ENCODE measurements around the gene MAN1C1. TPM values are rescaled to one million over a fixed set of nuclear protein-coding genes. Genes with fewer than 3 reads are reported as not detected.
"Not testable (repeated sequence)": the region's sequence is repeated elsewhere in the genome, so short reads cannot be mapped to it uniquely, and the experiment has no call there.

MAN1C1 gene
- total RNA-seq, 1 donor from 2014 or later = 5.4 TPM

DNA sequence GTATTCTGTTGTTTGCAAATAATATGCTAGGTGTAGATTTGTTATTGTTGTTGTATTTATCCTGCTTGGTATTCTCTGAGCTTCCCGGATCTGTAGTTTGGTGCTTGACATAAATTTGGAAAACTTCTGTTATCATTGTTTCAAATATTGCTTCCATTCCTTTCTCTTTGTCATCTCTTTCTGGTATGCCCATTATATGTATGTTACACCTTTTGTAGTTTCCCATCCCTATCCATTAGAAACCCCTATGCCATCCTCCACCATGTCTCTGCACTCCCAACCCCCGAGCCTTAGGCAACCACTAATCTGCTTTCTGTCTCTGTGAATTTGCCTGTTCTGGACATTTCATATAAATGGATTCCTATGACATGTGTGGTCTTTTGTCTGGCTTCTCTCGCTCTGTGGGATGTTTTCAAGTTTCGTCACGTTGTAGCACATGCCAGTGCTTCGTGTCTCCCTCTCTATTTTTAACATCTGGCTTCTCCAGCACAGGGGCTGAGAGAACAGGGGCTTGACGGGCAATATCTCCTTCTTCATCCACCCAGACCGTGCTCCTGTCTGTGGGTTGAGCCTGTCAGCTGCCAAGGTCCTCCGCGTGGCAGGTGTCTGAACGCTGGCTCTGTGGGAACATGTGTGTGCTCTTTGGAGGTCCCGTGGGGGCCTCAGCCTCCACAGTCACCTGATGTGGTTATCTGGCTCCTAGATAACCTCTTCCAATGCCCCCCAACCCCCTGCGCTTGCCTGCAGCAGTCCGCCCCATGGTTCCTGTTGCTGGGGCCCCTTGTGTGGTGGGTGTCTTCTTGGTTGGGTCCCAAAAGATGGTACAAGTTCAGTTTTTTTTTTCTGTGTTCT lies 32.8 kb upstream of the MAN1C1 start:
- TF ChIP-seq, protein P1, sequence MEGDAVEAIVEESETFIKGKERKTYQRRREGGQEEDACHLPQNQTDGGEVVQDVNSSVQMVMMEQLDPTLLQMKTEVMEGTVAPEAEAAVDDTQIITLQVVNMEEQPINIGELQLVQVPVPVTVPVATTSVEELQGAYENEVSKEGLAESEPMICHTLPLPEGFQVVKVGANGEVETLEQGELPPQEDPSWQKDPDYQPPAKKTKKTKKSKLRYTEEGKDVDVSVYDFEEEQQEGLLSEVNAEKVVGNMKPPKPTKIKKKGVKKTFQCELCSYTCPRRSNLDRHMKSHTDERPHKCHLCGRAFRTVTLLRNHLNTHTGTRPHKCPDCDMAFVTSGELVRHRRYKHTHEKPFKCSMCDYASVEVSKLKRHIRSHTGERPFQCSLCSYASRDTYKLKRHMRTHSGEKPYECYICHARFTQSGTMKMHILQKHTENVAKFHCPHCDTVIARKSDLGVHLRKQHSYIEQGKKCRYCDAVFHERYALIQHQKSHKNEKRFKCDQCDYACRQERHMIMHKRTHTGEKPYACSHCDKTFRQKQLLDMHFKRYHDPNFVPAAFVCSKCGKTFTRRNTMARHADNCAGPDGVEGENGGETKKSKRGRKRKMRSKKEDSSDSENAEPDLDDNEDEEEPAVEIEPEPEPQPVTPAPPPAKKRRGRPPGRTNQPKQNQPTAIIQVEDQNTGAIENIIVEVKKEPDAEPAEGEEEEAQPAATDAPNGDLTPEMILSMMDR (IDR thresholded peaks at IDR 0.05; ENCODE audit: partially characterized antibody, unreplicated experiment) = no peak
- Mint-ChIP-seq H3K27me3 (ENCODE audit: unreplicated experiment) (peaks cover 6% of the 10 kb centered on the region), H3K9me3 (ENCODE audit: unreplicated experiment) (peaks cover 6% of the 10 kb centered on the region), H3K27ac (ENCODE audit: unreplicated experiment) (peak overlapping the region; percentile 21), H3K4me3 (ENCODE audit: unreplicated experiment) (no peak overlapping the region), H3K4me1 (ENCODE audit: low read depth, unreplicated experiment) (peaks cover 20% of the 10 kb centered on the region), H3K36me3 (ENCODE audit: unreplicated experiment) (peaks cover 6% of the 10 kb centered on the region)
- DNase-seq = no peak

DNA sequence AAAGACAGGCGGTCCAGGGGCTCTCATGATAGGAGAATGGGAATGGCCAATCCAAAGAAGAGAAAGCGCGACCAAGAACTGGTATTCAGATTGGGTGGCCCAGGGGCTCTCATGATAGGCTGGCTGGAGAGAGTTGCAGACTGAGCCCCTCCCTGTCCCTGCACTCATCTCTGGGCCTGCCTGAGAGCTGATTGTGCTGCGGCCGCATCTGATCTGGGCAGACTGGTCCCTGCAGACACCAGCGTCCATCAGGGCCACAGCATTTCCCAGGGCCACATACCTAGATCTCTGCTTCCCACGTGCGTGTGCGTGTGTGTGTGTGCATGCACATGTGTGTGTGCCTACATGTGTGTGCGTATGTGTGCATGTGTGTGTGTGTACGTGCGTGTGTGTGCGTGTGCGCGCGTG lies 30.4 kb upstream of the MAN1C1 start:
- Mint-ChIP-seq H3K36me3 (ENCODE audit: unreplicated experiment) (peaks cover 6% of the 10 kb centered on the region), H3K27ac (ENCODE audit: unreplicated experiment) (no peak overlapping the region), H3K9me3 (ENCODE audit: unreplicated experiment) (peaks cover 6% of the 10 kb centered on the region), H3K27me3 (ENCODE audit: unreplicated experiment) (peaks cover 4% of the 10 kb centered on the region), H3K4me1 (ENCODE audit: low read depth, unreplicated experiment) (peaks cover 14% of the 10 kb centered on the region), H3K4me3 (ENCODE audit: unreplicated experiment) (no peak overlapping the region)
- TF ChIP-seq, protein P1 (IDR thresholded peaks at IDR 0.05; ENCODE audit: partially characterized antibody, unreplicated experiment) = no peak
- DNase-seq = peak; percentile 67

DNA sequence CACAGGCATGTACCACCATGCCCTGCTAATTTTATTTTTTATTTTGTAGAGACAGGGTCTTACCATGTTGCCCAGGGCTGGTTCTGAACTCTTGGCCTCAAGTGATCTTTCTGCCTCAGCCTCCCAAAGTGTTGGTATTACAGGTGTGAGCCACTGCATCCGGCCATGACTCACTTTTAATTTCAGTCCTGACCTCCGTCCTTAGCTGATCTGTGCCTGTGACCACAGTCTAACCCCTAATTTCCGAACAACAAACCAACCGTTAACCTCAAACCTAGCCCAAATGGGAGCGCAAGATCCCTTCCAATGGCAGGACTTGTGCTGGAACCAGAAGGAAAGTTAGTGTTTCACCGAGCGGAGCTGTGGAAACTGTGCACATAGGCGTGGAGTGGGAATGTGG lies 29.3 kb upstream of the MAN1C1 start:
- H3K27ac Mint-ChIP-seq (ENCODE audit: unreplicated experiment) = no peak overlapping the region
- DNase-seq = no peak
- H3K27me3 Mint-ChIP-seq (ENCODE audit: unreplicated experiment) = peaks cover 4% of the 10 kb centered on the region
- TF ChIP-seq, protein P1 (IDR thresholded peaks at IDR 0.05; ENCODE audit: partially characterized antibody, unreplicated experiment) = no peak
- H3K4me1 Mint-ChIP-seq (ENCODE audit: low read depth, unreplicated experiment) = peaks cover 11% of the 10 kb centered on the region
- H3K9me3 Mint-ChIP-seq (ENCODE audit: unreplicated experiment) = peaks cover 6% of the 10 kb centered on the region
- peaks cover 6% of the 10 kb centered on the region for H3K36me3 Mint-ChIP-seq (ENCODE audit: unreplicated experiment)
- no peak overlapping the region for H3K4me3 Mint-ChIP-seq (ENCODE audit: unreplicated experiment)

DNA sequence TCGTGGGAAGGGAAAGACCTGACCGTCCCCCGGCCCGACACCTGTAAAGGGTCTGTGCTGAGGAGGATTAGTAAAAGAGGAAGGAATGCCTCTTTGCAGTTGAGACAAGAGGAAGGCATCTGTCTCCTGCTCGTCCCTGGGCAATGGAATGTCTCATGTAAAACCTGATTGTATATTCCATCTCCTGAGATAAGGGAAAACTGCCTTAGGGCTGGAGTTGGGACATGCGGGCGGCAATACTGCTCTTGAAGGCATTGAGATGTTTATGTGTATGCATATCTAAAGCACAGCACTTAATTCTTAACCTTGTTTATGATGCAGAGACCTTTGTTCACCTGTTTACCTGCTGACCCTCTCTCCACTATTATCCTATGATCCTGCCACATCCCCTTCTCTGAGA lies 28.4 kb upstream of the MAN1C1 start:
- H3K9me3 Mint-ChIP-seq (ENCODE audit: unreplicated experiment); DNase-seq; H3K36me3 Mint-ChIP-seq (ENCODE audit: unreplicated experiment); H3K27ac Mint-ChIP-seq (ENCODE audit: unreplicated experiment); H3K27me3 Mint-ChIP-seq (ENCODE audit: unreplicated experiment); H3K4me3 Mint-ChIP-seq (ENCODE audit: unreplicated experiment): not testable (repeated sequence)
- H3K4me1 Mint-ChIP-seq (ENCODE audit: low read depth, unreplicated experiment) = peaks cover 11% of the 10 kb centered on the region

DNA sequence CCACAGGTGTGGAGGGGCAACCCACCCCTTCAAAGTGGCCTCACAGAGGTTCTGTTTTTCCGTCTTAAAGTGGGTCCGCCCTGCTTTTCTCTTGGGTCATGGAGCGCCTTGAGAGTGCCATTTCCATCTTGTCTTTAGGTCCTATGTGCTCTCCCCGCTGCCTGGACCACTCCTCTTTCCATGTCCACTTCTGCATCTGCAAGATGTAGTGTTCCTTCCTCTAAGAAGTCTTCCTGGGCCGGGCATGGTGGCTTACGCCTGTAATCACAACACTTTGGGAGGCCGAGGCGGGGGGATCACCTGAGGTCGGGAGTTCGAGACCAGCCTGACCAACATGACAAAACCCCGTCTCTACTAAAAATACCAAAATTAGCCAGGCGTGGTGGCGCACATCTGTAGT lies 27.8 kb upstream of the MAN1C1 start:
- peaks cover 11% of the 10 kb centered on the region for H3K4me1 Mint-ChIP-seq (ENCODE audit: low read depth, unreplicated experiment)
- H3K36me3 Mint-ChIP-seq (ENCODE audit: unreplicated experiment); DNase-seq; H3K27ac Mint-ChIP-seq (ENCODE audit: unreplicated experiment); H3K4me3 Mint-ChIP-seq (ENCODE audit: unreplicated experiment); H3K27me3 Mint-ChIP-seq (ENCODE audit: unreplicated experiment); H3K9me3 Mint-ChIP-seq (ENCODE audit: unreplicated experiment): not testable (repeated sequence)

DNA sequence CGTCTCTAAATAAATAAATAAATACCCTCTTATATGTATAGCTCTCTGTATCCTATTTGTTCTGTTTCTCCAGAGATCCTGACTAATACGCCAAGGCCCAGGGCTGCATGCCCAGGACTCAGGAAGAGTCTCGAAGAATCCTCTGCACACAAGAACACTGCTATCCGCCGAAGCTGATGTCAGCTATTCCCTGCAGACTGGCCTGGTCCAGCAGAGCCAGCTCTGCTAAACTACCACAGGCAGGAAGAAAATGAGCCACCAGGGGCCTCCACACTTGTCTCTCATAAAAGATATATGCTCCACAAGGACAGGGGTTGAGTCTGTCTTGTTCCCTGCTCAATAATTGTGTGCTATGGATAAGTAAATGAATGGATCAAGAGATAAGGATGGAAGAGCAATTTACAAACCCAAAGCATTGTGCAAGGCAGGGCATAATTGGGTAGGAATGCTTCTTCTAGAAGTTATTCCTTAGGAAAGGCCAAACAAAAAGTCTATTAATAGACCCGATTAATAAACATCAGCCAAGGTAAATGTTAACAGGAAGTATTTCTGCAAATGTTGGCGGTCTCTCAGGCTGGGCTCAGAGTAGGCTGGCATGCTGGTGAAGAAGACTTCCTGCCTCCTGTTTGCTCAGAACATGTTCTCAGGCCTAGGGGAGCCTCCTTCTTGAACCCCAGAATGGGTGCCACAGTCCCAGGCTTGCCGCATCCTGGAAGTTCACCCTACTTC lies 26.3 kb upstream of the MAN1C1 start:
- Mint-ChIP-seq H3K27me3 (ENCODE audit: unreplicated experiment) (peaks cover 4% of the 10 kb centered on the region), H3K4me3 (ENCODE audit: unreplicated experiment) (no peak overlapping the region), H3K4me1 (ENCODE audit: low read depth, unreplicated experiment) (peaks cover 7% of the 10 kb centered on the region), H3K36me3 (ENCODE audit: unreplicated experiment) (no peaks in the 10 kb centered on the region), H3K27ac (ENCODE audit: unreplicated experiment) (no peak overlapping the region), H3K9me3 (ENCODE audit: unreplicated experiment) (peaks cover 4% of the 10 kb centered on the region)
- peak; percentile 60 for DNase-seq
- TF ChIP-seq, protein P1 (IDR thresholded peaks at IDR 0.05; ENCODE audit: partially characterized antibody, unreplicated experiment) = no peak
